ENCODE data around the gene LRR1.
A peak's percentile ranks its signal among the peaks of the same experiment; 100 is the strongest.
"Not testable (repeated sequence)": the region's sequence is repeated elsewhere in the genome, so short reads cannot be mapped to it uniquely, and the experiment has no call there.

LRR1 gene

GRCh38 chr14:49634547-49635334 is 36.0 kb downstream of the LRR1 start, which contains the start of gene DNAAF2:
Gene DNAAF2 (minus strand): TSS chr14:49635244. CDS start chr14:49635149, 95 bp downstream.
- peak; percentile 67 for DNase-seq

GRCh38 chr14:49636866-49637265 is 38.1 kb downstream of the LRR1 start:
- DNase-seq: no peak

- no peak for DNase-seq
Observed at GRCh38 chr14:49637534-49638078, 38.9 kb downstream of the LRR1 start.

- DNase-seq: no peak
Observed at GRCh38 chr14:49640540-49641417, 42.0 kb downstream of the LRR1 start.

- no peak for DNase-seq
Observed at GRCh38 chr14:49641697-49642129, 43.0 kb downstream of the LRR1 start.

GRCh38 chr14:49642163-49642562 is 43.4 kb downstream of the LRR1 start:
- no peak for DNase-seq

GRCh38 chr14:49653508-49653907 is 54.8 kb downstream of the LRR1 start:
- no peak for DNase-seq

GRCh38 chr14:49654511-49654910 is 55.8 kb downstream of the LRR1 start:
- DNase-seq: no peak

- not testable (repeated sequence) for DNase-seq
Observed at GRCh38 chr14:49657500-49657899, 58.8 kb downstream of the LRR1 start.

GRCh38 chr14:49659526-49660455 is 61.1 kb downstream of the LRR1 start:
- no peak for DNase-seq

Data from activated naive CD4-positive, alpha-beta T cell treated with Interleukin-2 at 50 U/mL for 16 hours (primary cell).